Measurements from ENCODE around the gene CBARP. TPM values are rescaled to one million over a fixed set of nuclear protein-coding genes. Genes with fewer than 3 reads are reported as not detected.

CBARP gene
- total RNA-seq, 2 donors from 2014 or later = 21.5 to 28.5 TPM

GRCh38 chr19:1259876-1260748, 22.3 kb upstream of the CBARP start:
- H3K27me3 Mint-ChIP-seq (ENCODE audit: insufficient read depth) = no peaks in the 10 kb centered on the region
- DNase-seq = no peak
- peak overlapping the region; percentile 26 for H3K9ac ChIP-seq (ENCODE audit: extremely low read depth, low read length, poor library complexity, severe bottlenecking)
- peaks cover 31% of the 10 kb centered on the region for H3K36me3 ChIP-seq (ENCODE audit: control insufficient read depth, insufficient read depth, low read length)
- no peaks in the 10 kb centered on the region for H3K9me3 ChIP-seq (ENCODE audit: control insufficient read depth, low read length)
- 37 to 38% methylated on average over 10 to 33 of the region's 33 CpGs for WGBS, 2 experiments (ENCODE audit: insufficient coverage in 1 of 2, insufficient read length in 1 of 2)
- H3K9me3 Mint-ChIP-seq = no peaks in the 10 kb centered on the region
- TF ChIP-seq CTCF (conservative IDR thresholded peaks at IDR 0.05) = no peak
- peaks cover 36% of the 10 kb centered on the region for H3K4me1 Mint-ChIP-seq
- H3K27ac ChIP-seq (ENCODE audit: low read depth, low read length) = peak overlapping the region; percentile 86
- peaks cover 17% of the 10 kb centered on the region for H3K4me1 ChIP-seq (ENCODE audit: control insufficient read depth, insufficient read depth, low read length)
- H3K27ac Mint-ChIP-seq = peak overlapping the region; percentile 90
- peak overlapping the region; percentile 70 for H3K4me3 Mint-ChIP-seq
- H3K27me3 ChIP-seq (ENCODE audit: control insufficient read depth, insufficient read depth, low read length, poor library complexity, severe bottlenecking) = no peaks in the 10 kb centered on the region
- peaks cover 32% of the 10 kb centered on the region for H3K36me3 Mint-ChIP-seq (ENCODE audit: low read depth)
- no peak overlapping the region for H3K4me3 ChIP-seq (ENCODE audit: low read length)

DNA sequence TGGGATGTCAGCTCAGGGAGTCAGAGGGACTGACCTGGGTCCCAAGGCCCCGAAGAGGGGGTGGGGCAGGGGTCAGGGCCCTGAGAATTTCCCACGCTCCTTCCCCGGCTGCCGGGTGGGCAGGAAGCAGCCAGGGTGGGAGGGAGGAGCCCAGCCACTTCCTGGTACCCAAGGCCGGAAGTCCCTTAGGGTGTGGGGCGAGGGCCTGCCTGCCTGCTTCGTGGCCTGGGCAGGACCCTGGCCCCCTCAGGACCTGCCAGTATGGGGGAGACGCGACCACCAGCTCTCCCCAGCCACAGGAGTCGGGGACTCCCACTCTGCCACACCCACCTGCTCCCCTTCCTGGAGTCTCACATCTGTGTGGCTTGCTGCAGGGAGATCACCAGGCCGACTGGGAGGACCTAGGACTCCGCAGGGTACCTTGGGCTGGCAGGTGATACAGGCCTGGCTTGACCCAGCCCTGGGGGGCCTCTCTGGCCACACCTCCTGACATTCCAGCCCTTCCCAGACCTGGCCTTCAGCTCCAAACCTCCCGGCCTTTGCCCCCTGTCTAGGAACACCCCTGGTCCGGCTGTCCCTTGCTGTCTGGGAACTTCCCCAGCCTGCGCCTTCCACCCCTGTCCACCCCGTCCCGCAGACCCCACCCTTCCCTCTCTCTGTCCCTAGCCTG, 21.5 kb upstream of the CBARP start:
- peaks cover 38% of the 10 kb centered on the region for H3K36me3 ChIP-seq (ENCODE audit: control insufficient read depth, insufficient read depth, low read length)
- H3K27me3 ChIP-seq (ENCODE audit: control insufficient read depth, insufficient read depth, low read length, poor library complexity, severe bottlenecking) = no peaks in the 10 kb centered on the region
- H3K4me3 Mint-ChIP-seq = peak overlapping the region; percentile 28
- no peaks in the 10 kb centered on the region for H3K9me3 ChIP-seq (ENCODE audit: control insufficient read depth, low read length)
- H3K36me3 Mint-ChIP-seq (ENCODE audit: low read depth) = peaks cover 40% of the 10 kb centered on the region
- H3K9ac ChIP-seq (ENCODE audit: extremely low read depth, low read length, poor library complexity, severe bottlenecking) = peak overlapping the region; percentile 26
- 40 to 42% methylated on average over 11 to 17 of the region's 17 CpGs for WGBS, 2 experiments (ENCODE audit: insufficient coverage in 1 of 2, insufficient read length in 1 of 2)
- no peak for TF ChIP-seq CTCF (conservative IDR thresholded peaks at IDR 0.05)
- peaks cover 34% of the 10 kb centered on the region for H3K4me1 Mint-ChIP-seq
- H3K4me3 ChIP-seq (ENCODE audit: low read length) = no peak overlapping the region
- H3K9me3 Mint-ChIP-seq = no peaks in the 10 kb centered on the region
- DNase-seq = peak; percentile 92
- H3K27ac ChIP-seq (ENCODE audit: low read depth, low read length) = peak overlapping the region; percentile 86
- H3K27ac Mint-ChIP-seq = peak overlapping the region; percentile 90
- peaks cover 14% of the 10 kb centered on the region for H3K4me1 ChIP-seq (ENCODE audit: control insufficient read depth, insufficient read depth, low read length)
- no peaks in the 10 kb centered on the region for H3K27me3 Mint-ChIP-seq (ENCODE audit: insufficient read depth)

- no peak overlapping the region for H3K9ac ChIP-seq (ENCODE audit: extremely low read depth, low read length, poor library complexity, severe bottlenecking)
- peaks cover 34% of the 10 kb centered on the region for H3K4me1 Mint-ChIP-seq
- H3K4me3 Mint-ChIP-seq = peak overlapping the region; percentile 28
Measured at GRCh38 chr19:1258707-1259205, 21.0 kb upstream of the CBARP start.

More at GRCh38 chr19:1258707-1259205, 21.0 kb upstream of the CBARP start:
- TF ChIP-seq CTCF (conservative IDR thresholded peaks at IDR 0.05) = no peak
- H3K4me1 ChIP-seq (ENCODE audit: control insufficient read depth, insufficient read depth, low read length) = peaks cover 15% of the 10 kb centered on the region
- H3K9me3 ChIP-seq (ENCODE audit: control insufficient read depth, low read length) = no peaks in the 10 kb centered on the region
- H3K9me3 Mint-ChIP-seq = no peaks in the 10 kb centered on the region
- WGBS, 2 experiments (ENCODE audit: insufficient coverage in 1 of 2, insufficient read length in 1 of 2) = 20 to 84% methylated on average over 1 to 13 of the region's 15 CpGs
- H3K27me3 ChIP-seq (ENCODE audit: control insufficient read depth, insufficient read depth, low read length, poor library complexity, severe bottlenecking) = no peaks in the 10 kb centered on the region
- H3K27ac ChIP-seq (ENCODE audit: low read depth, low read length) = peak overlapping the region; percentile 86
- H3K36me3 ChIP-seq (ENCODE audit: control insufficient read depth, insufficient read depth, low read length) = peaks cover 44% of the 10 kb centered on the region
- no peak for DNase-seq
- H3K36me3 Mint-ChIP-seq (ENCODE audit: low read depth) = peaks cover 41% of the 10 kb centered on the region
- H3K4me3 ChIP-seq (ENCODE audit: low read length) = no peak overlapping the region
- peak overlapping the region; percentile 90 for H3K27ac Mint-ChIP-seq
- no peaks in the 10 kb centered on the region for H3K27me3 Mint-ChIP-seq (ENCODE audit: insufficient read depth)

All from endodermal cell (in vitro differentiated cells).